HEK293T (cell line): ENCODE measurements around the gene IGSF9B.

Source experiments
- CTCF ChIA-PET: fragments of 350-600 bp; formaldehyde crosslinking; extraction: SDS; loops from one replicate; lab custom pipeline; 2021; ENCODE audit warnings: antibody characterized with exemption, inconsistent platforms; lab: Yijun Ruan, JAX
- POLR2A ChIA-PET: fragments of 350-600 bp; formaldehyde crosslinking; extraction: SDS; loops from one replicate; lab custom pipeline; 2020; ENCODE audit warnings: antibody characterized with exemption, inconsistent platforms; lab: Yijun Ruan, JAX
- DNase-seq: peaks from one replicate; pipeline ENCODE4 v3.0.0; 2012; ENCODE audit warnings: mixed read lengths; ENCODE audit errors: extremely low spot score
- ARNT ChIP-seq: fragments of 450-650 bp; IDR thresholded peaks from 2 replicates; pipeline ENCODE4 v1.6.1; 2017; ENCODE audit warnings: mild to moderate bottlenecking
- BHLHE40 ChIP-seq: fragments of 450-650 bp; IDR thresholded peaks from 2 replicates; pipeline ENCODE4 v1.6.1; 2016; ENCODE audit warnings: mild to moderate bottlenecking, moderate library complexity, borderline replicate concordance
- CTBP1 ChIP-seq: fragments of 450-650 bp; IDR thresholded peaks from 2 replicates; pipeline ENCODE4 v1.6.1; 2016; ENCODE audit warnings: borderline replicate concordance
- ELF4 ChIP-seq: fragments of 450-650 bp; IDR thresholded peaks from 2 replicates; pipeline ENCODE4 v1.6.1; 2017; ENCODE audit warnings: antibody characterized with exemption
- FOXA1 ChIP-seq: fragments of 450-650 bp; IDR thresholded peaks from 2 replicates; pipeline ENCODE4 v1.6.1; 2016; ENCODE audit warnings: mild to moderate bottlenecking
- FOXK2 ChIP-seq: fragments of 450-650 bp; IDR thresholded peaks from 2 replicates; pipeline ENCODE4 v1.6.1; 2016; ENCODE audit warnings: mild to moderate bottlenecking
- FOXM1 ChIP-seq: fragments of 450-650 bp; IDR thresholded peaks from 2 replicates; pipeline ENCODE4 v1.6.1; 2017; ENCODE audit warnings: mild to moderate bottlenecking, borderline replicate concordance
- HDGF ChIP-seq: fragments of 450-650 bp; IDR thresholded peaks from 2 replicates; pipeline ENCODE4 v1.6.1; 2017; ENCODE audit warnings: antibody characterized with exemption, borderline replicate concordance
- L3MBTL2 ChIP-seq: fragments of 450-650 bp; conservative IDR thresholded peaks from 2 replicates; pipeline ENCODE4 v1.6.1; 2016; ENCODE audit warnings: mild to moderate bottlenecking
- LEF1 ChIP-seq: fragments of 450-650 bp; IDR thresholded peaks from 2 replicates; pipeline ENCODE4 v1.6.1; 2017; ENCODE audit warnings: mild to moderate bottlenecking, borderline replicate concordance
- NFRKB ChIP-seq: fragments of 450-650 bp; IDR thresholded peaks from 2 replicates; pipeline ENCODE4 v1.6.1; 2016; ENCODE audit warnings: mild to moderate bottlenecking, moderate library complexity
- PKNOX1 ChIP-seq: fragments of 450-650 bp; IDR thresholded peaks from 2 replicates; pipeline ENCODE4 v1.6.1; 2016
- SP1 ChIP-seq: fragments of 450-650 bp; IDR thresholded peaks from 2 replicates; pipeline ENCODE4 v1.6.1; 2017
- SUZ12 ChIP-seq: fragments of 450-650 bp; IDR thresholded peaks from 2 replicates; pipeline ENCODE4 v1.6.1; 2016; ENCODE audit warnings: mild to moderate bottlenecking
- TARDBP ChIP-seq: fragments of 450-650 bp; IDR thresholded peaks from 2 replicates; pipeline ENCODE4 v1.6.1; 2016
- ZNF384 ChIP-seq: fragments of 450-650 bp; IDR thresholded peaks from 2 replicates; pipeline ENCODE4 v1.6.1; 2016

IGSF9B gene

GRCh38 chr11:133901316-133901715, 55.5 kb downstream of the IGSF9B start:
- ChIA-PET POLR2A (no interaction called here), CTCF (no interaction called here)
- TF ChIP-seq CTBP1, result no peak
- no peak for TF ChIP-seq SUZ12
- DNase-seq, result no peak

GRCh38 chr11:133900176-133901105, 56.3 kb downstream of the IGSF9B start:
- ChIA-PET POLR2A (no interaction called here), CTCF (no interaction called here)
- no peak for DNase-seq
- TF ChIP-seq TARDBP (no peak), ZNF384 (no peak), ARNT (no peak), HDGF (no peak), NFRKB (no peak), FOXM1 (no peak), CTBP1 (no peak), LEF1 (no peak), FOXA1 (no peak), FOXK2 (no peak), ELF4 (no peak), BHLHE40 (no peak), PKNOX1 (no peak), L3MBTL2 (no peak), SUZ12 (no peak), SP1 (no peak)

GRCh38 chr11:133898770-133899115, 58.0 kb downstream of the IGSF9B start:
- DNase-seq, result no peak
- CTCF ChIA-PET, result no interaction called here
- TF ChIP-seq ELF4 (no peak), HDGF (no peak), ZNF384 (no peak), TARDBP (no peak), CTBP1 (no peak), L3MBTL2 (no peak), SP1 (no peak), NFRKB (no peak), LEF1 (no peak), PKNOX1 (no peak), FOXA1 (no peak), ARNT (no peak), FOXK2 (no peak), SUZ12 (no peak), FOXM1 (no peak), BHLHE40 (no peak)
- POLR2A ChIA-PET, result no interaction called here

GRCh38 chr11:133898031-133898769, 58.6 kb downstream of the IGSF9B start:
- POLR2A ChIA-PET, result no interaction called here
- DNase-seq, result no peak
- TF ChIP-seq BHLHE40 (no peak), ZNF384 (no peak), HDGF (no peak), TARDBP (no peak), NFRKB (no peak), FOXK2 (no peak), L3MBTL2 (no peak), FOXA1 (no peak), ELF4 (no peak), FOXM1 (no peak), LEF1 (no peak), SP1 (no peak), CTBP1 (no peak), ARNT (no peak), SUZ12 (no peak), PKNOX1 (no peak)
- CTCF ChIA-PET, result no interaction called here

GRCh38 chr11:133897331-133897650, 59.5 kb downstream of the IGSF9B start:
- ChIA-PET CTCF (no interaction called here), POLR2A (no interaction called here)
- no peak for DNase-seq
- TF ChIP-seq ARNT (no peak), CTBP1 (no peak), ZNF384 (no peak), NFRKB (no peak)

GRCh38 chr11:133896642-133897330, 60.0 kb downstream of the IGSF9B start:
- POLR2A ChIA-PET, result no interaction called here
- CTCF ChIA-PET, result no interaction called here
- TF ChIP-seq FOXA1, result no peak
- TF ChIP-seq L3MBTL2, result no peak
- TF ChIP-seq LEF1, result no peak
- TF ChIP-seq SUZ12, result no peak
- TF ChIP-seq CTBP1, result no peak
- TF ChIP-seq BHLHE40, result no peak
- TF ChIP-seq ARNT, result no peak
- TF ChIP-seq ELF4, result no peak
- no peak for TF ChIP-seq TARDBP
- no peak for TF ChIP-seq HDGF
- TF ChIP-seq NFRKB, result no peak
- no peak for TF ChIP-seq ZNF384
- TF ChIP-seq FOXK2, result no peak
- DNase-seq, result no peak
